Islet of Langerhans (tissue), 1 donor: ENCODE data around the gene CAMK2D.
A peak's percentile ranks its signal among the peaks of the same experiment; 100 is the strongest.

ENCODE experiments used
- FAIRE-seq: peaks from one replicate; lab custom pipeline; 2011; peaks lifted over from hg19 to GRCh38; lab: Jason Lieb, UNC

CAMK2D gene

GRCh38 chr4:113682730-113683537, 78.6 kb downstream of the CAMK2D start:
- peak; percentile 51 for FAIRE-seq

- no peak for FAIRE-seq
Observed at GRCh38 chr4:113678641-113679040, 82.9 kb downstream of the CAMK2D start.

- peak; percentile 45 for FAIRE-seq
Observed at GRCh38 chr4:113677325-113677724, 84.2 kb downstream of the CAMK2D start.

DNA sequence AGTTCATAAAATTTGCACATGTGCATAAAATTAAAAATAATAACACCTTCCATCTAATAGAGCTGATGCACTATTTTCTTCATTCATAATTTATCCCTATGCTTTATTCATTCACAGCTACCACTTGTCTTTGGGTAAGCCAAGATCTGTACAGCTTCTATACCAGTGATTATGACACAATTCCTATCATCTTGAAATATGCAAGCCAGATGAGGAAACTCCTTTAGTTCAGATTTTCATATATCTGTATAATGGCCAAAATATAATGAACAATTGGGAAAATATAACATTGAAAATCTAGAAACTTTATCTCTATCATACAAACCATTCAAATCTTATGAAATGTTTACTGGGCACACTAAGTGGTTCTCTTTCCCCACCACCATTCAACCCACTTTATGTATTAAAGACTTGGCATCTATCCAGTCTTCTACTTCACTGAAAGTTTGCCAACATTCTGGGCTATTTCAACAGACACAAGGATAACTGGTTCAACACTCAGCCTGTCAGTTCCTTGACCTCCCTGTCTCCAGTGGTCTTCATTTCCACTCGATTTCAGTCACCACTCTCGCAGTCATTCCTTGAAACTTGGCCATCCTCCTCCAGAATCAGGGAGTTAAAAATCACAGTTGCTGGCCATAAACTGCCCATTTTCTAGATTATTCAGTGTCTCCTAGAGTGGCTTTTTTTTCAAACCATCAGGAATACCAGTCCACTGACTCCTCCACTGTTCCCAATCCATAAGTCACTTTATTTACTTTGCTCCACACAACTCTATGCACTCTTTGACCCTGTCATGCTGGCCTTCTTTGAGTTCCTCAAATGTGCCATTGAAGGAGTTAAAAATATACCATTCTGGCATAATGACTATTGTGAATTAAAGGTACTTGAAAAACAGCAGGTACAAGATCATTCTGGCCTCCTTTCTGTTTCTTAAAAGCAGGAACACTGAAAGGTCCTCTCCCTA, 85.5 kb downstream of the CAMK2D start:
- peak; percentile 27 for FAIRE-seq

GRCh38 chr4:113674733-113675132, 86.8 kb downstream of the CAMK2D start:
- FAIRE-seq = no peak

DNA sequence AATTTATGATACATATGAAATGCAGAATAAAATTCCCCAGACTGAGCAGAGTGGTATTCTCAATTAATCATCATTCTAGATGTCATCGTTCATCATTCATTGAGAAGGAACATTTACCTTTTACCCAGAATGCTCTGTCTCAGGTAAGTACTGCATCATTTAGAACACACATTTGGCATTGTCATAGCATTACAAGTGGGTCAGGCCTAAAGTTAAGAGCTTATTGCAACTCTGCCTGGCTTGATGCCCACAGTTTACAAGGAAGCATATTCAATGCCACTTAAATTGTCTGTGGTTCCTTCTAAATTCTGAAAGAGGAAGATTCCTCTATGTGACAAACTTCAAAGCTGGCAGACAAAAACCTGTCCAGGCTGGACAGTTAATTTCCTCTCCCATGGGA, 87.3 kb downstream of the CAMK2D start:
- no peak for FAIRE-seq

- FAIRE-seq = no peak
Observed at GRCh38 chr4:113673450-113673849, 88.1 kb downstream of the CAMK2D start.

DNA sequence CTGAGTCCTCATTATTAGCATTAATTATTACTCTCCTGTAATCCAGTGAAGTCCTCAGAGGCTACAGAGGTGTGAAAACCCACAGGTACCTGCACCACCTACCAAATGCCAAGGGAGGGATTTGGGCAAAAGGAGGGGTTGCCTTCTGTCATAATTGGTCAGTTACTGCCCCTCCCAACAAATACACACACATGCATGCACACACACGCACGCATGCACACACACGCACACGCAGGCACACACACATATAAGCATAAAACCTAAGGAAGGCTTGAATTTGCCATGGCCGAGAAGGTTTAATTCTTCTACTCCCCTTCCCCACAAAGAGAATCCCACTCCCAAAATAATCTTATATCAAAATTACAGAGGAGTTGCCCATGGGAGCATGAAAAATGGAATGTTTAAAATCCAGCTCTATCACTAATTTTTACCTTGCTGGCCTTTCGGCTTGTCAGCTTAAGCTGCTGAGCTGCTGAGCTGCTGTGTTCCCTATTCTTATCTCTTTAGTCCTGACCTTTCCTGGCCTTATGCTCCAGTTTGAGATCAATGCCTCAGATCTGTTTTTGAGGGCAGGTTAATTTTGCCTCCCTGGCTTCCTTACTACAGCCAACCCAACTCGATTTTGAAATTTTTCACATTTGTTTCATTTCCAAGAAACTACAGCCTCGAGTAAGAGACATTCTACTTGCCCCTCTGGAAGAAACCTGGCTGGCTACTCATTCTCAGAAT, 95.0 kb downstream of the CAMK2D start:
- no peak for FAIRE-seq

- FAIRE-seq = no peak
Observed at GRCh38 chr4:113665036-113665435, 96.5 kb downstream of the CAMK2D start.

GRCh38 chr4:113662581-113662980, 99.0 kb downstream of the CAMK2D start:
- FAIRE-seq = no peak

DNA sequence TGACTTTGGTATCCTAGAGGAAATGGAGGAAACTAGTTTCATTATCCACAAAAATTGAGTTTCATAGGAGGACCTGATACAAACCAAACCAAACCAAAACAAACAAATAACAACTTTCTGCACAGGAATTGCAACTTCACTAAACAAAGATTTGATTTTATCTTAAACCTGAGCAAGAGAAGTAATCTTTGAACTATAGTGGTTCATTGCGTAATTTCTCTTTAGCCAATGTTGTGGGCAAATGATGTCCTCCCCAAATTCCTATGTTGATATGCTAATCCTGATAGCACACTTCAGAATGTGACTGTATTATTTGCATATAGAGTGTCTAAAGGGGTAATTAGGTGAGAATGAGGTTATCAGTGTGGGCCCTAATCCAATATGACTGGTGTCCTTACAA, 102.4 kb downstream of the CAMK2D start:
- FAIRE-seq = no peak

DNA sequence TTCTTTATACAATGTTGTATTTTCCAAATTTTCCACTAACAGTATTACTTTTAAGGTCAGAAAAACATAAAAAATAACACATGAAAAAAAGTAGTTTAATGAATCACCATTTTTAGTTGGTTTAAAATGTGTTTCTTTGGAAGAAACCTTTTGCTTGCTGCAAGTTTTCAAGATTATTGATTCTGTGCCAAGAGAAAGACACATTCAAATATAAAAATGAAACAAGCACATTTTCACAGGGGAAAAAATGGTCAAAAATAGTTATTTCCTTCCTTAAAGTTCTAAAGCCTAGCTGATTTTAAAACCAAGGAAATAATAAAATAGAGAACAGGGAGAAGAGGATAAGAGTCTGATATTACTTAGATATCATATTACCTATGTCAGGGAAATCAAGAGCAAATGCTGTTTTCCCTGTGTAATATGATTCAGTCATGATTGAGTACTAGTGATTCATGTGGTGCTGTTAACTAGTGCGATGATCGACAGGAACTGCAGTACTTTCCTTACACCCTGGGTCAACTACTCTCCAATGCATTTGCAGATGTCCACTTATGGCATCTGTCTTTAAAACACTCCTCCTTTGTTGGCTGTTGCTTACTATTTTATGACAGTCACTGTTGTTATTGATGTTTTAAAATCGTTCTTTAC, 103.8 kb downstream of the CAMK2D start:
- FAIRE-seq = no peak

GRCh38 chr4:113653871-113654270, 107.7 kb downstream of the CAMK2D start:
- FAIRE-seq = no peak

DNA sequence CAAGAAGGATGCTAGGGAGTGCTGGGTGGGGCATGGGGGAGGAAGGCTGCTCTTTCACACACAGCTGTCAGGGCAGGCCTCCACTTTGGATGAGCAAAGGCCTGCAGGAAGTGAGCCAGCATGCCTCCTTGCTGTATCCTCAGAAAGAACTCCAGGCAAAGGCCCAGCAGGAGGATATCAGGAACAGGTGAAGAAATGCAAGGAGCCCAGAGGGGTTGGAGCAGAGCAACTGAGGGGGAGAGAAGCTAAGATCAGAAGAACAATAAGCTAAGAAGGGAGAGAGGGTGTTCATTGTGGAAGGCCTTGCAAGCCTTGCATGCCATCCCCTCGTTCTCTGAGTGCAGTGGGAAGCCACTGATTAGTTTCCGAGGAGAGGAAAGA, 115.1 kb downstream of the CAMK2D start:
- no peak for FAIRE-seq

DNA sequence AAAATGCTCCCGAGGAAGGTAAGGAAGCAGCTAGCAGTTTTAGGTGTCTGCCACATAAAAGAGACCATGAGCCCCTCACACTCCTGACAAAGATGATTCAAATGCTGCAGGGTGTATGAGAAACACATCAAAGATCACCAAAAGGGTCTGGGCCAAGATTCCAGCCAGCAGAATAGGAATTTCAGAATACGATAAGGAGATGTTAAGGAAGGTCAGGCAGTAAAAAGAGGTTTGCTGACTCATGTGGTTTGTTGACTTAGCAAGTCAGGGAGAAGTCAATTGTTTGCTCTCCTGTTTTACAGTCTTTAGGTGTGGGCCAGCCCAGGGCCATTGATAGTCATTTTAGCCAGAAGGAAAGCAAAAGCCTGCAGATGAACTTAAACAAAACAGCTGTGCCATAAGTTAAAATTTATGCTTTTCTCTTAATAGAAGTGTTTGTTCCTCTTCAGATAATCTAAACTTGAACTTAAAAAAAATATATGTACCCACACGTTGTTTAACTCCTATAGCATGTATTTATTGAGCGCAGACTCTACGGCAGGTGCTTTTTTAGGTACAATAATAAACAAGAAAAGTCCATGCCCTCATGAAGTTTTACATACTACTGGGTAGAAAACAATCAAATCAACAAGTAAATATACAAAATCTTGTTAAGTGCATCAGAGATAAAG, 115.6 kb downstream of the CAMK2D start:
- peak; percentile 97 for FAIRE-seq

DNA sequence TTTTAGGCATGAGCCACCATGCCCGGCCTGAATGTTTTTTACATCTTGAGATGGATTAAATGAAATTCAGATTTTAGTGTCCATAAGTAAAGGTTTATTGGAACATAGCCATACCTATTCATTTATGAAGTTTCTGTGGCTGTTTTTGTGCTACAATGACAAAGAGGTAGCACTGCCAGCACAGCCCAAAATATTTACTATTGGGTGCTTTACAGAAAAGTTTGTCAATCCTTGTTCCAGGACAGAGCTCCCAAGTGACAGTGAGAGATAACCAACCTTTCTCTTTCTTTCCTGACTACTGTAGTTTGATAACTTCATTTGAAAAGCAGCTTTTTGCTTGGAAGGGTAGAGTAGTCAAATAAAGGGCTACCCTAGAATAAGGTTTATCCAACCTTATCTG, 116.2 kb downstream of the CAMK2D start:
- FAIRE-seq = no peak

- FAIRE-seq = peak; percentile 74
Observed at GRCh38 chr4:113644398-113644797, 117.1 kb downstream of the CAMK2D start.

GRCh38 chr4:113643505-113643904, 118.0 kb downstream of the CAMK2D start:
- no peak for FAIRE-seq

- FAIRE-seq = peak; percentile 96
Observed at GRCh38 chr4:113641025-113641431, 120.5 kb downstream of the CAMK2D start.

GRCh38 chr4:113639326-113639725, 122.2 kb downstream of the CAMK2D start:
- no peak for FAIRE-seq

- FAIRE-seq = peak; percentile 21
Observed at GRCh38 chr4:113638562-113638832, 123.0 kb downstream of the CAMK2D start.
